GM18520 (cell line): Measurements from ENCODE around the gene AHNAK.
"Not testable (repeated sequence)": the region's sequence is repeated elsewhere in the genome, so short reads cannot be mapped to it uniquely, and the experiment has no call there.

Experiments
- ATAC-seq: cut with Tn5 transposase; IDR thresholded peaks from one replicate; pipeline ENCODE4 v1.9.1; 2021; ENCODE audit not compliant: unreplicated experiment

AHNAK gene

DNA sequence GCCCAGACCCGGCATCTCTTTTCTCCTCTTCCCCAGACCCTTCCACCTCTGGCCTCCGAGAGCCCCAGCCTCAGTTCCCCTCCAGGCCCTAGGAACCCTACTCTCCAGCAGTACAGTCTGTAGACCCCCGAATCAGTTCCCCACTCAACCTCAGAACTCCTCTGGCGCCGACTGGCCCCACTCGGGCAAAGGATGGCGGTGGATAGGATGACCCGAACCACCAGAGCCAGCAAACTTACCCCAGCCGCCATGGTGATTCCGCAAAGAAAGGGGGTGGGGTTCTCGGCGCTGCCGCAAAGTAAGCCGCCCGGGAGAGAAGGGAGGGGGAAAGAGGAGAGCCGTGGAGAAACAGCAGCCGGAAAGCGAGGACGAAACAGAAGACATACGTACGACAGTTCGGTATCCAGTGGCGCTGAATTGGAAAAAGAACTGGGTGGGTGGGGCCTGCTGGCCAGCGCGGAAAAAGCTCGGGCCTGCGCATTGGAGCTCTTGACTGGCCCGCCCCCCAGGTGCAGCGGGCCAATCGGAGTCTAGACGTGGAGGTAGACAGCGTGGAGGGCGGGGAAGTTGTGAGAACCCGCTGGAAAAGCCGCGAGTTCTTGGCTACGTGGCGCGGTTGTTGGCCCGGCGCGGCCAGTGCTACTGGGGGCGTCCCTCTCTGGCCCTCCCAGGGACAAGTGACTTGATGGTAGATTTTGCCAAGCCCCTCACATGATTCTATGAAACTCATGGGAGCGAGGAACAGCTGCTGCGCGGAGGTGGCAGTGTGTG lies 27.2 kb upstream of the AHNAK start, which contains the start of gene EEF1G:
Gene EEF1G, minus strand, starts transcription at position 300 of the 771 bp plus-strand sequence. Its CDS starts 49 bp downstream, at position 251.
- ATAC-seq = peak; percentile 91

DNA sequence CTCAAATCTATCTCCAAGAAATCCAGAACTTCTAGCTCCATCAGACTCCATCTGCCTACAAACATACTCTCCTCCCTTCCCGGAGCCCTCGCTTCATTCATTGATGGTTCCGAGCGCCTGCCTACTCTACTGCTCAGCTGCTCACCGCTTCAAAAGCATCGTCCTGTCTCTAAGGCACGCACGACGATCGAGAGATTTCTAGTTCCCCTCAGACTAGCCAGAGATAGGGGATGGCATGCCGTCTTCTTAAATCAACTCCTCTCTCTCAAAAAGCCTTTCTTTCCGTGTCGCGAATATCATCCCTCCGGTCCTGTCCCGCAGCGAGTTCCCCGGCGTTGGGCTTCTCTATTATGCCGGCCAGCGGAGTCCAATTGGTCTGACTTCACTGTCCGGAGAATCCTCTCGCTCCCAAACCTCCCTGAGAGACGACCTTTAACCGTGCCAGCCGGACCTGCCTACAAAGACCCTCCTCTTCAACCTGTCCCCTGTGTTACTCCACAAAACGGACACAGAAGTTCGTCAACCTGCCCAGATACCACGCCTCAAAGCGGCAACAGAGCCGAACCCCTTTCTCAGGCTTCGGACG lies 26.5 kb upstream of the AHNAK start:
- no peak for ATAC-seq

DNA sequence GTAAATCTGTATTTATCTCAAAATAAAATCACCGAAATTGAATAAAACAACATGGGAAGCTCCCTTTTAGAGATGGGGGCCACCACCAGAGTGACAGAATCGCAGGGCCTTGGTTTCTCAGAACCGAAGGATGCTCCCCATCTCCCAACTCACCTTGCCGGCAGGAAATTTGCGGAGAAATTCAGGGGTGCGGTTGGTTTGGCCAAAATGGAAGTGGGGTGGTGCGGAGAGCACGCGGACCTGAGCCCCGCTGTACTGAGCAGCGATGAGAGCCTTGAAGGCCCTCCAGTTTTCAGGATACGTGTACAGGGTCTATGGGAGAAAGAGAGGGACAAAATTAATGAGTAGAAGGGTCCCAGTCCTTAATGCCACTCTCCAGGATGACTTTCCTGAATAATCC lies 25.8 kb upstream of the AHNAK start:
- no peak for ATAC-seq

DNA sequence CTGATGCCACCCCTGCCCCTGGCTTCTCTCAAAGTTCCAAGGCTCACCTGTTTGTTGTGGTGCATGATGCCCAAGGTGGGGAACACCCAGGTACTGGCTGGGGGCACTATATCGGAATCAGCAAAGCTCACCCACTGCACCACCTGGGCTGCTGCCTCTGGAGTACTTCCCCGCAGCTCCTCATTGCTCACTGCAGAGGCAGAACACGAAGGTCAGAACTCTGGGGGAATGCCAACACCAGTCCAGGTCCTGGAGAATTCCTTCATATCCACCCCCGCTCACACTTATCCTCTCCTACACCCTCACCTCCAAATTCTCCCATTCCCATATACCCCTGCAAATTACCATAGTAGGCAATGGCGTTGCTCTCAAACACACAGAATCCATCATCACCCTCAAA lies 24.9 kb upstream of the AHNAK start:
- ATAC-seq = not testable (repeated sequence)

DNA sequence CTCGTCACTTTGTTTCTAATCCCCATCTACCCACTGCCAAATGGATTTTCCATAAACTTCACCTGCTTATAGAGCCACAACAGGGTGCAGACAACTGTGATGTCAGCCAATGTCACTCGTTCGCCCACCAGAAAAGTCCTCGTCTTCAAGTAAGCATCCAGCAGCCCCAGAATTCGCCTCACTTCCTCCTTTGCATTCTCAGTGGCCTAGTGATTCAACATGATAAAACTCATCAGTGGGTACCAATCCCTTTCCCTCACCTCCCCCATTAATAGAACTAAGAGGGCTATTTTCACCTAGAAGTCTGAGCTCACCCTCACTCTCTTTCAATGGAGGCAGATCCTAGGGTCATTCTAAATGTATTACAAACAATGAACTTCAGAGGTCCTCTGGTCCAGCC lies 24.3 kb upstream of the AHNAK start:
- ATAC-seq = not testable (repeated sequence)

DNA sequence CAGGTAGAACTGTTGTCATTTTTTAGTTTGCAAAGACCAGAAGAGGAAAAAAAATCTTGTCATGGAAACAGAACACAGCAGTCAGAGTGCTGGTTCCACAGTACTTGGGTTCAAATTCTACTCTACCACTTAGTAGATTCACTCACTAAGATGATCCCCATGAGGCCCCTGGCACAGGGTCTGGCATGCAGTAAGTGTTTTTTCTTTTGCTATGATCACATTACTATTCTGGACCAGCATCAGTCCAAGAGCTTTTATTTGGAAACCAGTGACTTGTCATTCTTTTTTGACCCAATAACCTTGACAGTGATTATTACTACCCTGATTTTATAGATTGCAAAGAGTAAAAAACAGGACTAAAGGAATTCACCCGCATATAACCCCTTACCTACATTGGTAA lies 23.0 kb upstream of the AHNAK start:
- no peak for ATAC-seq

DNA sequence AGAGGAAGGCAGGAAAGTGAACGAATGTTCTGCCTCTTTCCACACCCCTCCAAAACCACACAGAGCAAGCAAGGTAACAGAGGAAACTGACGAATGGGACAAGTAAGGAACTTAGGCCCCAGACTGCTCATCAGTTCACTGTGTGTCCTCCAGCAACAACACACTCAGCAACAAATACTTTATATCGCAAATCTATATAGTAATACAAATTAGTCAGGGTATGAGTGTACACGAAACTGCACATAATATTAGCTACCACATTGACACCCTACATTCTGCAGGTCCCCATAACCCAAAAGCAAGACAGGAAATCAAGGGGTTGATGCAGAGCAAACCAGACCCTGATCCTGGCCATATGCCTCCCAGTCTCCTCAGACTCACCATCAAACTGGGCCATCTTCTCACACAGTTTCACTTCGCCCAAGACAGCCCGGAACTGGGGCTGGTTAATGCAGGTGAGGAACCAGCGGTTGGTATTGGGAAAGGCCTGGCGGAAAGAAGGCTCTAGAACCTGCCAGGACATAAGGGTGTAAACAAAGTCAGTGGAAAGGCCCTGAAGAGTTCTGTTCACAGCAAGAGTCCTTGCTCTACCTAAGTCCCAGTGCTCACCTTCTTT lies 20.5 kb upstream of the AHNAK start:
- ATAC-seq = no peak

DNA sequence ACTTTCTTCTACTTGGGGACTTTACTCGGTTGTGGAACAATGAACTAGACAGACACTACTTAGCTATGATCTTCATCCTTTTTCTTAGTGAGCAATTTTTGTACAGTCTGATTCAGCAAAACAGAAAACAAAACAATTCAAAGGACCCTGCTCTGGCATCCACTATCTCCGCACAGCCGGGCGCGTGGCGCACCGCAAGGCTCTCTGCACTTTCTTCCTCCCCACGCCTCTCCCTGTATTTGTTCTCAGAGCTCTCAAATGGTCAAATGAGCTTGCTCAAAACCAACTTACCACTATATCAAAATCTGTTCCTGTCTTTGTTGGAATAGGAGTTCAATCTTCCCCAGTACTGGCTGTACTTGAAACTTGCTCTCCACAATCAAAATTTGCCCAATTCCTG lies 19.6 kb upstream of the AHNAK start:
- ATAC-seq = no peak

DNA sequence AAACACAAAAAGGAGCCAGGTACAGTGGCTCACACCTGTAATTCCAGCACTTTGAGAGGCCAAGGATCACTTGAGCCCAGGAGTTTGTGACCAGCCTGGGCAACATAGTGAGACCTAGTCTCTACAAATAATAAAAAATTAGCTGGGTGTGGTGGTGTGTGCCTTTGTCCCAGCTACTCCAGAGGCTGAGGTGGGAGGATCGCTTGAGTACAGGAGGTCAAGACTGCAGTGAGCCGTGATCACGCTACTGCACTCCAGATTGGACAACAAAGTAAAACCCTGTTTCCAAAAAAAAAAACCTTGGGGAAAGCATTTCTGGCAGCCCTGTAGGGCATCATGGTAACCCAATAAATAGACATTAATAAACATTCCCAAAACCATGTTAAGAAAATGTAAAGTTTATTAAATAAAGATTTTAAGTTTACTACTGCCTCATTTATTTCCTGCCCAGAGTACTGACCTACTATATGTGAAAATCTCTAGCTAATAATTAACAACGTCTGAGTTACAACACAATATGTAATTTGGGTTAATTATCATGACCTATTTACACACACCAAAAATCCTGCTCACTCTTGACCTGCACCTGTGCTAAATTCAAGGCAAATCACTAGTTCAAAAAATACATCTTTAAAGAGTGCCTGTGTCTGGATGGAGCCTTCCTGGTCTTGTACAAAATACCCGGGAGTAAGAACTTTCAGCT lies 18.6 kb upstream of the AHNAK start:
- ATAC-seq = no peak

DNA sequence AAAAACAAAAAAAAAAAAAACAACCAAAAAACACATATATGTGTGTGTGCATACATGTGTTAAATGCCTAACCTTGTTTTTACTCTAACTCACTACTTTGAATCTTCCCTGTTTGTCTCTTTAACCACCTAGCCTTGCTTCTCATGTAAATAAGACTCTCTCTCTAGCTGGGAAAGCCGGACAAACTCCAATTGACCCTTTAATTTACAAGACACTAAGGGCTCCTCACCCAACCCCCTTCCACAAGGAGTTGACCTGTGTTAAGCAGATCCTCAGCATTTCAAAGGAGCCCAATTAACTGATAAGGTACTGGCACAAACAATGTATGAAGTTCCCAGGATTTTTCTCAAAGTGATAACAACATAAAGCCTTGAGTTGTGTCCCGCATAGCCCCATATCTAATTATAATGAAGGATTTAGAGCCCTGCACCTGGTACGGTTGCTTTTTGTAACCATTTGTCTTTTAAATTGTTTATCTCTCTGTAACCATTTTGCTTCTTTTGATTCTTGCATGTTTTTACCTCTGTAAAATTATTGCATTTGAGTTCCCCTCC lies 15.1 kb upstream of the AHNAK start:
- not testable (repeated sequence) for ATAC-seq

DNA sequence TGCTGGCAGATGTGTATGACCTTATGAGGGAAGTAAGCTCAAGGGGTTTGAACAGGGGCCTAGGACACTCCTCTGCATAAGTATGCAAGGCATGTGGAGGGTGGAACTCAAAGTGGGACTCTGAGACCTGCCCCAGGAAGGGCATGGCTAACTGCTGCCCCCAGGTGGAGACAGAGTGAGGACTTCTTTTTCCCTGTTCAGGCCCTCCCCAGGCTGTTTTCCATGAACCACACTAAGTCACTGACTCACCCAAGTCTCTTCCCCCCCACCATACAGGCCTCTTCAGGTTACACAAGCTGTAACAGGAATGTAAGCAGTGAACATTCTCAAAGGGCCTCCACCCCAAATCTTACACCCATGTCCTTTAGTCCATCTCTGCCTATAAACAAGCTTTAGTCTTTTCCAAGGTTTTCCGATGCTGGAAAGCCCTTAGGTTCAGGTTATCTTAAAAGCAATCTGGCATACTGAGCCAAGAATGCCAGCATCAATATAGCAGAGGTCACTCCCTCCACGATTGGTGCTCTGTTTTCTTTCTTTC lies 14.0 kb upstream of the AHNAK start:
- no peak for ATAC-seq

DNA sequence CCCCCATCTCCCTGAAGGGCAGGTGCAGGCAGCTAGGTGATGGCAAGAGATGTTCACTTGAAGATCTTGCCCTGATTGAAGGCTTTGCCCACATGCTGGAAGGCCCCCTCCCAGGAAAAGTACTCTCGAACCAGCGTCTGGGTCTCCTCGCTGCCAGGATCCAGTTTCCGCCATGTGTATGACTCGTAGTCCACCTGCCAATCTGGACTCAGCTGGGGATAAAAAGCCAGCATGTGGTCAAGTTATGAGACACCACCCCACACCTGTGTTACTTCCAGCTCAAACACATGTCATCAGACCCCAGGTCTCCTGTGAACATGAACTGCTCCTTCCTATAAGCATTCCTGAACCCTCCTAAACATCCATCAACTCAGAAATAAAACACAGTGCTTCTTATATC lies 13.0 kb upstream of the AHNAK start:
- not testable (repeated sequence) for ATAC-seq

DNA sequence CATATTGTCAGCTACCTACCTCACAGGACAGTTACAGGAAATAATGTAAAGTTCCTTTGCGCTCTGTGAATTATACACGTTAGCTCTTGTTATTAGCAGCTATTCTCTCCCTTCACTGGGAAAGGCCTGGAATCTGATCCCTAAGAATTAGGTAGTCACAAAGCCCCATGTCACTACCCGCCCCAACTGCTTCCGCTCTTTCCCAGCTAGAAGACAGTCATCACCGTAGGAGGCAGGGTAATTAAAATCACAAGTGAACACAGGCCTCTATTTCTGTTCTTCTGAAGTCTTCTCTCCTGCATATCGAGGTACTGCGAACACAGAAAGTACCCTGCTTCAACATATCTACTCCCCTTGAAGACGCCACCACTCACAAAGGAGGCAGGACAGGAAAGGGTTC lies 12.6 kb upstream of the AHNAK start:
- ATAC-seq = no peak

DNA sequence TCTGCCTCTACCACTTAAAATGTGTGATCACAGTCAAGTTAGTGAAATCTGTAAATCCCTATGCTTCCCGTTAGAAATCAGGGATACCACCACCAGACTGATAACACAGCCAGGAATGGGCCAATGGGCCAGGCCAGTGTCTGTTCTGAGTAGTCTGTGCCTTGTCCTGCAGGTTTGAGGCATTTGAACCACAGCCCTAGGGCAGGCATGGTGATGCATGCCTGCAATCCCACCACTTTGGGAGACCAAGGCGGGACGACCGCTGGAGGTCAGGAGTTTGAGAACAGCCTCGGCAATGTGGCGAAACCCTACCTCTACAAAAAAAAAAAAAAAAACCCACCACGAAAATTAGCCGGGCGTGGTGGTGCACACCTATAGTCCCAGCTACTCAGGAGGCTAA lies 12.1 kb upstream of the AHNAK start:
- no peak for ATAC-seq

DNA sequence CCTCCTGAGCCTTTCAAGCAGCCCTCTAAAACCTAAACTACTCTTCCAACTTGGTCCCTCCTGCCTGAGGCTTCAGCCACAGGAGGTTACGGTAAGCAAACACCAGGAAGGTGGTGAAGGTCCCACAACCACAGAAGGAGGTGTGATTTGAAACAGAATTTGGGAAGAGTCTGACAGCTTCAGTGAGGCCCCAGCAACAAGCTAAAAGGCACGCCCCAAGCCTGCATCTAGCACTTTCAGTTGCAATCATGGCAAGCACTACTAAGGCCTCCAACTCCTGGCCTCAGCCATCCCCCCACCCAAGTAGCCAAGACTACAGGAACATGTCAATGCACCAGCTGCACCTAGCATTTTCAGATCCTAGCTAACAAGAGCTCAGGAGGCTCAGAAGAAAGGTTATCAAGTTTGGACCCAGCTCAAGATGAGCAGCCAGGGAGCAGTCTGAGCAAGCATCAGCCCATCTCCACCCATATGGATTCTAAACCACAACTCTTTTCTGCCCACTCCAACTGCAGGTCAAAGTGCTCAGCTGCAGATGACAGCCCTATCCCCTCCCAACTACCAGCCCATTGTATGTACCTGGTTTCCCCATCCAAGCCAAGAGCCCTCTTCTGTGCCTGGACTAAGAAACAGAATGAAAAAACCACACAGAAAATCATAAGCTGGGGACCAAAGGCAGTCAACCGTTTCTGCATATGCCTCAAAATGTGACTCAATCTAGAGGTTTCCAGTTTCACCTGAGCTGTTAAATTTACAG lies 10.4 kb upstream of the AHNAK start:
- peak; percentile 6 for ATAC-seq

DNA sequence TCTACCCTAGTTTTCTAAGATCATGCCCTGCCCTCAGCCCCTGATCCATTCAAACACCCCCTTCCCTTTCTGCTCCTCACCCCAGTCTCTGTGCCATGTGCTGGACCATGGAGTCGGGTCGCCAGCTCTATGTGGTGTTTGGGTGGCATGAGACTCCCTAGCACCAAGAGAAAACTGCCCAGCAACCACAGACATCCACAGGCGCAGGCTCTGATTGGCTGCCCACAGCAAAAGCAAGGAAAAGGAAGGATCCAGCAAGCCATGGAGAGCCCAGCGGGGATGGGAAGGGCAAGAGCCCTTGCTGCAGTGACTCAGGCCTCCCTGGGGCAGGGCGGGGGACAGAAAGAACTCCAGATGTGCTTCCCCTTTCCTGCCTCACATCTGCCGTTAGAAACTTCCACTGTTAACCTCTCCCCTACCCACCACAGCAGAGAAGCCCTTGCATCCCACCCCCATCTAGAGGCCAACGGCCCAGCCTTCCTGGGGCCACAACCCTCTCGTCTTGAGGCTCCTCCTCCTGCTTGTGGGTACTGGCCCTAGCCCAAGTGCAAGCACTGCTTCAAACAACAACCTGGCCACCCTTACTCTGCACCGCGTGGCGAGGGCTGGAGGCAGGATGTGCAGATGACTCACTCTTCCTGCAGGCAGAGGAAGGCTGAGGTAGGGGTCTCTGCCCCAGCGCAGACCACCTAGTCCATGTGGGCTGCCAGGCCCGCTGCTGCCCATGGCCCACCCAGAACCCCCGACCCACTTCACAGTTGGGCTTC lies 9.7 kb upstream of the AHNAK start:
- peak; percentile 23 for ATAC-seq

DNA sequence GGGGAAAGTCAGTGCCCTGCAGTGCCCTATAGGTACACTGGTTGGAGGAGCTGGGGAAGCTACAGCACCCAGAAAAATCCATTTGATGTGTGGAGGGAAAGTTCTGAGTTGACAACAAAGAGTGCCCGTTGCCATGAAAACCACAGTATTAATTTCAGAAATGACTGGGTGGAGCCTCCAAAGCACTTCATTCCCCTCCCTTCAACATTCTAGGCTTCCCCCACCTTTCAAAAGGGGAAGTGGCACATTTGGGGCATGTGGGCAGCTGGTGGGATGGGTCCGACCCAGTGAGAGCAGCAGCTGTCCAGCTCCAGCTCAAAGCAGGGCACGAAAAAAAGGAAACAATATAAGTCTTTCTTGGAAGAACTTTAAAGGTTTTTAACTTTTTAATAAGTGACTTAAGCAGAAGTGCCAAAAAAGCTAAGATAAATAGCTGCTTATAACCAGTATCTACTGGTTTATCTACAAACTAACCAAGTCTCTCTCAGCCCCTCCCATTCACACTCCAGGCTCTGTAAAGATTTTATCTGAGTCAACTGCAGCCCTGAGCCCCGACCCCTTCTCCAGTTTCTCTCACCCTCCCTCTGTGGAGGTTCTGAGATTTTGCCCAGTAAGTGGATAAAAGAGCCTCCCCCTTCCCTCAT lies 9.0 kb upstream of the AHNAK start:
- no peak for ATAC-seq

DNA sequence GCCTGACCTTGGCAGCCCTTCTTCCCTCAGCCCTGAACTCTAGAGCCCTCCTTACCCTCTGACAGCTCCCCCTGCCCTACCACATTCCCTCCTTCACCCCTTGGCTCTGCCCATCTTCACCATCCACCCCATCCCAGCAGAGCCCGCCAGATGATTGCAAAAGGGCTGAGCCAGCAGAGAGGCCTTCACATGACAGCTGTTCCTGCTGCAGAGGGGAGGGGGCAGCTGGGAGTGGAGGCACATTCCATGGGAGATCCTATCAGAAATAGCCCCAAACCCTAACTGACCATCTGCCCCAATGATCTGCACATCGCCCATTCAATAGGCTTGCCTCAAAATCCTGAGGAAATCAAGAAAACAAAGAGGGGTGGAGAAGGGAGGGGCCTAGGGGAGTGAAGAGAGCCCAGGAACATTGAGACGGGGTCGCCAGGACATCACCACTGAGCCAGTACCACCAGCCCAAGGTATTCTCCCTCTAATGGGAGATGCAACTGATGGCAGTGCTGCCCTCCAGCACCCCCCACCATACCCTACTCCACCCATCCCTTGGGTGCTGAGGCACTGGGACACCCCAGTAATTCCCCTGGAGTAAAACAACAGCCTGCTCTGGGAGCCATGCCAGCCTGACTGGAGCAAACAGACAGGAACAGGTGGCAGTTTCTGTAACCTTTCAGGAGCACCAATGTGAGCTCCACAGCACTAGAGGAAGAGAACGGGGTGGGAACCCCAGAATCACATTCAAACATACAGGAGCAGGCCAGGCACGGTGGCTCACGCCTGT lies 8.0 kb upstream of the AHNAK start:
- no peak for ATAC-seq
